HG03066 (cell line): ENCODE measurements around the gene EPC1.
"Not testable (repeated sequence)": the region's sequence is repeated elsewhere in the genome, so short reads cannot be mapped to it uniquely, and the experiment has no call there.

ENCODE experiments used
- ATAC-seq: cut with Tn5 transposase; IDR thresholded peaks from one replicate; pipeline ENCODE4 v1.9.1; 2021; ENCODE audit warnings: low read depth; ENCODE audit not compliant: unreplicated experiment

The EPC1 gene

GRCh38 chr10:32346551-32347362 lies at the start of gene EPC1:
TSS of gene EPC1 (minus strand) at chr10:32347158. CDS start at chr10:32346915, 243 bp downstream.
- peak; percentile 63 for ATAC-seq

- ATAC-seq: no peak
Observed at GRCh38 chr10:32393911-32394310, 47.0 kb upstream of the EPC1 start.

GRCh38 chr10:32392284-32392683 lies 45.3 kb upstream of the EPC1 start:
- not testable (repeated sequence) for ATAC-seq

GRCh38 chr10:32390193-32390592 lies 43.2 kb upstream of the EPC1 start:
- ATAC-seq: no peak

GRCh38 chr10:32388258-32389027 lies 41.5 kb upstream of the EPC1 start:
- ATAC-seq: no peak

- no peak for ATAC-seq
Observed at GRCh38 chr10:32386623-32387260, 39.8 kb upstream of the EPC1 start.

GRCh38 chr10:32384171-32384570 lies 37.2 kb upstream of the EPC1 start:
- no peak for ATAC-seq

GRCh38 chr10:32381165-32381564 lies 34.2 kb upstream of the EPC1 start:
- ATAC-seq: no peak

GRCh38 chr10:32379950-32380551 lies 33.1 kb upstream of the EPC1 start:
- ATAC-seq: no peak

GRCh38 chr10:32379318-32379949 lies 32.5 kb upstream of the EPC1 start:
- ATAC-seq: no peak

- peak; percentile 92 for ATAC-seq
Observed at GRCh38 chr10:32378363-32379317, 31.7 kb upstream of the EPC1 start.

GRCh38 chr10:32377458-32378259 lies 30.7 kb upstream of the EPC1 start:
- ATAC-seq: peak; percentile 40

- no peak for ATAC-seq
Observed at GRCh38 chr10:32376771-32377170, 29.8 kb upstream of the EPC1 start.

GRCh38 chr10:32376097-32376496 lies 29.1 kb upstream of the EPC1 start:
- ATAC-seq: no peak

GRCh38 chr10:32375631-32376030 lies 28.7 kb upstream of the EPC1 start:
- ATAC-seq: no peak

- ATAC-seq: no peak
Observed at GRCh38 chr10:32374605-32375004, 27.6 kb upstream of the EPC1 start.

- no peak for ATAC-seq
Observed at GRCh38 chr10:32373496-32373895, 26.5 kb upstream of the EPC1 start.

GRCh38 chr10:32373031-32373430 lies 26.1 kb upstream of the EPC1 start:
- no peak for ATAC-seq
